GM10266 (cell line): Measurements from ENCODE around the gene ADGRV1.

Source experiments
- DNase-seq: peaks from one replicate; pipeline ENCODE4 v3.0.0; 2012; ENCODE audit errors: extremely low spot score
- CTCF ChIP-seq: IDR thresholded peaks from 2 replicates; pipeline ENCODE4 v1.5.1; 2012; ENCODE audit warnings: mild to moderate bottlenecking, low read depth; ENCODE audit not compliant: control insufficient read depth, insufficient read depth; ENCODE audit errors: missing control alignments

The ADGRV1 gene

GRCh38 chr5:91143840-91144239 lies 585.2 kb downstream of the ADGRV1 start:
- no peak for TF ChIP-seq CTCF
- DNase-seq, result no peak

- TF ChIP-seq CTCF, result no peak
- no peak for DNase-seq
Measured at GRCh38 chr5:91144491-91145332, 586.1 kb downstream of the ADGRV1 start.

- TF ChIP-seq CTCF, result no peak
Measured at GRCh38 chr5:91145333-91145620, 586.7 kb downstream of the ADGRV1 start.

GRCh38 chr5:91146230-91146629 lies 587.6 kb downstream of the ADGRV1 start:
- no peak for TF ChIP-seq CTCF
- DNase-seq, result no peak

More at GRCh38 chr5:91145333-91145620, 586.7 kb downstream of the ADGRV1 start:
- DNase-seq, result no peak

GRCh38 chr5:91146905-91147600 lies 588.5 kb downstream of the ADGRV1 start:
- no peak for TF ChIP-seq CTCF
- DNase-seq, result no peak

- no peak for DNase-seq
- no peak for TF ChIP-seq CTCF
Measured at GRCh38 chr5:91150234-91150633, 591.6 kb downstream of the ADGRV1 start.

- no peak for TF ChIP-seq CTCF
Measured at GRCh38 chr5:91150636-91151035, 592.0 kb downstream of the ADGRV1 start.

More at GRCh38 chr5:91150636-91151035, 592.0 kb downstream of the ADGRV1 start:
- DNase-seq, result no peak
